IMR-90 (cell line): Measurements from ENCODE around the gene DDX19B.

Source experiments
- BHLHE40 ChIP-seq: fragments of 150-350 bp; IDR thresholded peaks from 2 replicates; pipeline ENCODE4 v1.6.1; 2016; ENCODE audit warnings: mild to moderate bottlenecking, low read depth, low read length
- CTCF ChIP-seq: conservative IDR thresholded peaks from 2 replicates; pipeline ENCODE4 v1.5.1; 2012; ENCODE audit warnings: mild to moderate bottlenecking, low read depth, low read length, improper control_type of control experiment
- MXI1 ChIP-seq: IDR thresholded peaks from 2 replicates; pipeline ENCODE4 v1.6.1; 2012; ENCODE audit warnings: low read depth, mild to moderate bottlenecking, low read length, moderate library complexity, borderline replicate concordance
- POLR2A ChIP-seq: IDR thresholded peaks from 2 replicates; pipeline ENCODE4 v1.6.1; 2012; ENCODE audit warnings: mild to moderate bottlenecking, low read depth, low read length
- RAD21 ChIP-seq: IDR thresholded peaks from 2 replicates; pipeline ENCODE4 v1.6.1; 2012; ENCODE audit warnings: low read length, improper control_type of control experiment
- SMC3 ChIP-seq: fragments of 150-350 bp; IDR thresholded peaks from 2 replicates; pipeline ENCODE4 v1.6.1; 2016; ENCODE audit warnings: low read depth, mild to moderate bottlenecking, antibody characterized with exemption, low read length, moderate library complexity

DNA sequence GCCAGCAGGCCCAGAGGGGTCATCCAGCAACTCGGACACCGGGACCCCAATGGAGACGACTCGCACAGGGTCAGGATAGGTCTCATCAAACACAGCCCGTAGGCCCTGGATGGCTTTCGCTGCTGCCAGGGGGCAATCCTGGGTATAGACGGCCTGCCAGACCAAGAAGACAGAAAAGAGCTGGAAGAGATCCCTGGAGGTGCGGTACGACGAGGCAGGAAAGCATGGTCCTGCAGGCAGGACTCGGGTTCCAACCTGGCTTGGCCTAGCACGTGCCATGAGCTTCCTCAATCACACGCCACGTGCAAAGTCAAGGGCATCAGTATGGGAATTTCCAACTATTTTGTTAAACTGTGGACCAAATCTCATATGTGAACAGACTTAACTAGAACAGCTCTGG, 40.9 kb upstream of the DDX19B start:
- TF ChIP-seq CTCF (no peak), POLR2A (no peak), MXI1 (no peak), BHLHE40 (no peak), RAD21 (no peak), SMC3 (no peak)
